PC-3 (cell line): ENCODE measurements around the gene MARCKS. TPM values are rescaled to one million over a fixed set of nuclear protein-coding genes. Genes with fewer than 3 reads are reported as not detected.
A peak's percentile ranks its signal among the peaks of the same experiment; 100 is the strongest.

ENCODE experiments used
- ATAC-seq: fragments of 200-7000 bp; cut with Tn5 transposase; 2 replicates; pipeline ENCODE4 v1.9.1; 2020; ENCODE audit warnings: mild to moderate bottlenecking, moderate library complexity
- BruUV-seq: library from RNA; stranded (reverse); fragments of 400-500 nt; replicated peaks from 2 replicates; lab custom pipeline; 2021; lab: Mats Ljungman, UMichigan
- CTCF ChIA-PET: fragments of 300-600 bp; sonication (Branson Sonifier 250); formaldehyde crosslinking; loops from one replicate; lab custom pipeline; 2022; ENCODE audit warnings: antibody characterized with exemption; lab: Charles Lee
- POLR2A ChIA-PET: fragments of 300-600 bp; sonication (Branson Sonifier 250); formaldehyde crosslinking; loops from one replicate; lab custom pipeline; 2022; ENCODE audit warnings: antibody characterized with exemption; ENCODE audit not compliant: unreplicated experiment; lab: Charles Lee
- DNase-seq: peaks from one replicate; pipeline ENCODE4 v3.0.0-alpha.2; 2015
- H2AFZ ChIP-seq: fragments of 300-600 bp; sonication (generic); 2 replicates; pipeline ENCODE4 v1.6.0; 2016; ENCODE audit warnings: antibody characterized with exemption, low read length
- H3F3A ChIP-seq: fragments of 300-600 bp; sonication (generic); one replicate; pipeline ENCODE4 v1.6.0; 2017; ENCODE audit warnings: antibody characterized with exemption, low read length, control low read depth, mild to moderate bottlenecking; ENCODE audit not compliant: unreplicated experiment
- H3K27ac ChIP-seq: fragments of 300-600 bp; sonication (generic); 2 replicates; pipeline ENCODE4 v1.5.1; 2016; ENCODE audit warnings: mild to moderate bottlenecking, low read length
- H3K27me3 ChIP-seq: fragments of 300-600 bp; sonication (generic); 2 replicates; pipeline ENCODE4 v1.6.1; 2016; ENCODE audit warnings: low read length, mixed read lengths
- H3K36me3 ChIP-seq: fragments of 300-600 bp; sonication (generic); 2 replicates; pipeline ENCODE4 v1.6.1; 2016; ENCODE audit warnings: low read depth, mixed run types, low read length, mixed read lengths
- H3K4me1 ChIP-seq: fragments of 300-600 bp; sonication (generic); 2 replicates; pipeline ENCODE4 v1.5.1; 2016; ENCODE audit warnings: low read length; ENCODE audit not compliant: insufficient read depth
- H3K4me2 ChIP-seq: fragments of 300-600 bp; sonication (generic); 2 replicates; pipeline ENCODE4 v1.6.0; 2016; ENCODE audit warnings: low read length
- H3K4me3 ChIP-seq: fragments of 300-600 bp; sonication (generic); 2 replicates; pipeline ENCODE4 v1.5.1; 2016; ENCODE audit warnings: mild to moderate bottlenecking, low read length, mixed read lengths
- H3K79me2 ChIP-seq: fragments of 300-600 bp; sonication (generic); 2 replicates; pipeline ENCODE4 v1.6.1; 2017; ENCODE audit warnings: low read length, mixed read lengths
- H3K9ac ChIP-seq: fragments of 300-600 bp; sonication (generic); 2 replicates; pipeline ENCODE4 v1.6.0; 2016; ENCODE audit warnings: mild to moderate bottlenecking, low read length
- H3K9me2 ChIP-seq: fragments of 300-600 bp; sonication (generic); replicated peaks from 2 replicates; pipeline ENCODE4 v1.6.1; 2016; ENCODE audit warnings: mixed run types, low read length, mixed read lengths
- H3K9me3 ChIP-seq: fragments of 300-600 bp; sonication (generic); 2 replicates; pipeline ENCODE4 v1.6.1; 2016; ENCODE audit warnings: low read length, mixed read lengths
- H4K20me1 ChIP-seq: fragments of 300-600 bp; sonication (generic); 2 replicates; pipeline ENCODE4 v1.6.1; 2016; ENCODE audit warnings: low read length, mixed read lengths
- CTCF ChIP-seq: fragments of 300-600 bp; sonication (generic); conservative IDR thresholded peaks from 2 replicates; pipeline ENCODE4 v1.5.1; 2017; ENCODE audit warnings: antibody characterized with exemption, low read depth, mild to moderate bottlenecking, low read length
- EZH2 ChIP-seq: fragments of 300-600 bp; sonication (generic); IDR thresholded peaks from one replicate; pipeline ENCODE4 v1.6.1; 2017; ENCODE audit warnings: antibody characterized with exemption, mild to moderate bottlenecking, low read length; ENCODE audit not compliant: unreplicated experiment
- EZH2phosphoT487 ChIP-seq: fragments of 300-600 bp; sonication (generic); IDR thresholded peaks from 2 replicates; pipeline ENCODE4 v1.6.1; 2018; ENCODE audit warnings: mild to moderate bottlenecking, antibody characterized with exemption, low read length, borderline replicate concordance
- intact Hi-C: fragments of 100-400 bp; cut with micrococcal nuclease; formaldehyde crosslinking; loops from 2 replicates; pipeline ENCODE4 v1.9.0; 2023
- total RNA-seq: library from RNA; depleted of rRNA; stranded (reverse); fragments of >200 nt; gene quantifications from 2 replicates; pipeline ENCODE4 v1.2.3, GENCODE V29; 2014

The MARCKS gene
- total RNA-seq, 1 experiment from 2014 or later = 51.5 TPM

DNA sequence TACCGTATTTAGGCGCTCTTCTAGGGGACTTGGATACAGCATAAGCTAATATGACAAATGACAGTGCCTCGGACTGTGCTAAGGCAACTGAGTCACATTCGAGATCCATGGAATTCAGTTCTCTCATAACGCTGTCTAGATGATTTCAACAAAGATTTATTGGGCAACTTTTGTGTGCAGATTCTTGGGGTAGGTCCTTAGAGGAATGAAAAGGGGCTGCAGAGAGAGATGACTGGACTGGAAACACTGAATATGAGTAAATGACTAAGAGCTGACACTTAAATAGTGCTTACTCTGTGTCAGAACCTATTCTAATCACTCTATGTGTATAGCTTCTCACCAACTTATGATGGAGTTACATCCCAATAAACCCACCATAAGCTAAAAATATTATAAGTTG is 36.4 kb upstream of the MARCKS start:
- no TSS peak for BruUV-seq
- H3K36me3 ChIP-seq = no peaks in the 10 kb centered on the region
- POLR2A ChIA-PET = interaction anchor here (0.7 kb wide), 1 partner anchor 47 kb away, joined by 4 read pairs; no protein-coding TSS in a partner anchor
- intact Hi-C loops = no loop called here
- TF ChIP-seq CTCF (no peak), EZH2phosphoT487 (no peak), EZH2 (no peak)
- no peak overlapping the region for H3K27ac ChIP-seq
- no peak overlapping the region for H2AFZ ChIP-seq
- H3K27me3 ChIP-seq = no peaks in the 10 kb centered on the region
- H4K20me1 ChIP-seq = no peaks in the 10 kb centered on the region
- H3F3A ChIP-seq = no peaks in the 10 kb centered on the region
- H3K79me2 ChIP-seq = no peaks in the 10 kb centered on the region
- H3K4me1 ChIP-seq = no peaks in the 10 kb centered on the region
- no peak overlapping the region for H3K4me3 ChIP-seq
- H3K9ac ChIP-seq = no peak overlapping the region
- ATAC-seq = no peak
- H3K9me2 ChIP-seq = no peaks in the 10 kb centered on the region
- H3K4me2 ChIP-seq = no peak overlapping the region
- CTCF ChIA-PET = no interaction called here
- H3K9me3 ChIP-seq = no peaks in the 10 kb centered on the region
- peak; percentile 3 for DNase-seq

DNA sequence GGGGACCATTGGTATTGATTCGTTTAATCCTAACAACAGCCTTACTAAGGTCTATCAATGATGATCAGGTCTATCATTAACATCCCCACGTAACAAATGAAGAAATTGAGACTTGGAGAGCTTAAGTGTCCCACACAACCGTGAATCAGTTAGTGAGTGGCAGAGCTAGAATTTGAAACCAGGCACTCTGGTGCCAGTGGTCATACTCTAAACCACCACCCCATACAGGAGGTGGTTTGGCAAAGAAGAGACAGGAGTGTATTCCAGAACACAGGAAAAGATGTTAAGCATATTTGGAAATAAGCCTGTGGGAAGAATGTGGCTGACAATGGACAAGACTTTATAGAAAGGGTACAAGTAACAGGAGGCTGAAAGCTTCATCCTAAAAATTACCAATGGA is 35.7 kb upstream of the MARCKS start:
- POLR2A ChIA-PET = interaction anchor here (0.6 to 0.7 kb wide), 2 partner anchors 47 to 229 kb away, joined by 4 to 7 read pairs; no protein-coding TSS in a partner anchor

More for the DNA sequence above, 35.7 kb upstream of the MARCKS start:
- DNase-seq = no peak
- Histone ChIP-seq H3F3A (no peaks in the 10 kb centered on the region), H4K20me1 (no peaks in the 10 kb centered on the region), H3K4me1 (no peaks in the 10 kb centered on the region), H3K9ac (no peak overlapping the region), H3K9me2 (no peaks in the 10 kb centered on the region), H3K79me2 (no peaks in the 10 kb centered on the region), H3K27me3 (no peaks in the 10 kb centered on the region), H3K9me3 (no peaks in the 10 kb centered on the region), H3K36me3 (no peaks in the 10 kb centered on the region), H2AFZ (no peak overlapping the region), H3K27ac (no peak overlapping the region), H3K4me2 (no peak overlapping the region), H3K4me3 (no peak overlapping the region)
- BruUV-seq = no TSS peak
- TF ChIP-seq CTCF = no peak
- no peak for TF ChIP-seq EZH2
- TF ChIP-seq EZH2phosphoT487 = no peak
- intact Hi-C loops = no loop called here
- ATAC-seq = no peak
- CTCF ChIA-PET = no interaction called here
